Globus pallidus (tissue), 1 donor: ENCODE results near the gene RHOG.
"Not testable (repeated sequence)": the region's sequence is repeated elsewhere in the genome, so short reads cannot be mapped to it uniquely, and the experiment has no call there.

Experiments
- DNase-seq: peaks from one replicate; pipeline ENCODE4 v3.0.0-alpha.2; 2015; ENCODE audit warnings: low spot score

RHOG gene

GRCh38 chr11:3834349-3834663 lies 6.5 kb downstream of the RHOG start:
- DNase-seq, result no peak

GRCh38 chr11:3833449-3833848 lies 7.3 kb downstream of the RHOG start:
- DNase-seq, result no peak

- DNase-seq, result no peak
Observed at GRCh38 chr11:3832816-3833215, 7.9 kb downstream of the RHOG start.

GRCh38 chr11:3831378-3832239 lies 9.2 kb downstream of the RHOG start:
- DNase-seq, result no peak

- no peak for DNase-seq
Observed at GRCh38 chr11:3830730-3831129, 10.0 kb downstream of the RHOG start.

- DNase-seq, result no peak
Observed at GRCh38 chr11:3830088-3830487, 10.7 kb downstream of the RHOG start.

- peak; percentile 70 for DNase-seq
Observed at GRCh38 chr11:3827434-3828186, 13.1 kb downstream of the RHOG start.

GRCh38 chr11:3826721-3827120 lies 14.0 kb downstream of the RHOG start:
- DNase-seq, result peak; percentile 98

GRCh38 chr11:3825473-3826154 lies 15.1 kb downstream of the RHOG start:
- DNase-seq, result no peak

- DNase-seq, result peak; percentile 86
Observed at GRCh38 chr11:3824714-3825472, 15.9 kb downstream of the RHOG start.

- no peak for DNase-seq
Observed at GRCh38 chr11:3823762-3824506, 16.8 kb downstream of the RHOG start.

GRCh38 chr11:3823303-3823702 lies 17.5 kb downstream of the RHOG start:
- no peak for DNase-seq

GRCh38 chr11:3822312-3822711 lies 18.4 kb downstream of the RHOG start:
- DNase-seq, result no peak

- DNase-seq, result no peak
Observed at GRCh38 chr11:3820971-3821370, 19.8 kb downstream of the RHOG start.

- DNase-seq, result no peak
Observed at GRCh38 chr11:3817181-3817800, 23.5 kb downstream of the RHOG start.

- no peak for DNase-seq
Observed at GRCh38 chr11:3816673-3817072, 24.1 kb downstream of the RHOG start.

GRCh38 chr11:3815845-3816244 lies 24.9 kb downstream of the RHOG start:
- DNase-seq, result no peak

GRCh38 chr11:3814832-3815231 lies 25.9 kb downstream of the RHOG start:
- DNase-seq, result not testable (repeated sequence)

GRCh38 chr11:3810951-3811350 lies 29.8 kb downstream of the RHOG start:
- no peak for DNase-seq

GRCh38 chr11:3810446-3810845 lies 30.3 kb downstream of the RHOG start:
- DNase-seq, result no peak

GRCh38 chr11:3809624-3809928 lies 31.2 kb downstream of the RHOG start:
- DNase-seq, result no peak
